GM21447 (cell line): ENCODE measurements around the gene PTPRD.

Experiments
- ATAC-seq: cut with Tn5 transposase; IDR thresholded peaks from one replicate; pipeline ENCODE4 v1.9.1; 2021; ENCODE audit not compliant: unreplicated experiment

The PTPRD gene

GRCh38 chr9:8514760-8515159 is 2098.0 kb downstream of the PTPRD start:
- ATAC-seq = no peak

GRCh38 chr9:8508671-8509290 is 2104.0 kb downstream of the PTPRD start:
- ATAC-seq = no peak

- ATAC-seq = no peak
Observed at GRCh38 chr9:8494571-8494970, 2118.2 kb downstream of the PTPRD start.

GRCh38 chr9:8492679-8493078 is 2120.1 kb downstream of the PTPRD start:
- no peak for ATAC-seq

GRCh38 chr9:8492024-8492423 is 2120.8 kb downstream of the PTPRD start:
- ATAC-seq = no peak

- ATAC-seq = no peak
Observed at GRCh38 chr9:8491563-8491962, 2121.2 kb downstream of the PTPRD start.

GRCh38 chr9:8489835-8490234 is 2123.0 kb downstream of the PTPRD start:
- ATAC-seq = no peak

- ATAC-seq = no peak
Observed at GRCh38 chr9:8486095-8486494, 2126.7 kb downstream of the PTPRD start.

GRCh38 chr9:8484597-8485191 is 2128.1 kb downstream of the PTPRD start:
- no peak for ATAC-seq

GRCh38 chr9:8477450-8477849 is 2135.4 kb downstream of the PTPRD start:
- ATAC-seq = no peak

- no peak for ATAC-seq
Observed at GRCh38 chr9:8474937-8475336, 2137.9 kb downstream of the PTPRD start.

- no peak for ATAC-seq
Observed at GRCh38 chr9:8473244-8474020, 2139.4 kb downstream of the PTPRD start.

GRCh38 chr9:8468045-8468637 is 2144.7 kb downstream of the PTPRD start:
- no peak for ATAC-seq

GRCh38 chr9:8457816-8458215 is 2155.0 kb downstream of the PTPRD start:
- no peak for ATAC-seq

- ATAC-seq = no peak
Observed at GRCh38 chr9:8457055-8457454, 2155.7 kb downstream of the PTPRD start.

- no peak for ATAC-seq
Observed at GRCh38 chr9:8456344-8456743, 2156.5 kb downstream of the PTPRD start.

GRCh38 chr9:8450810-8451545 is 2161.8 kb downstream of the PTPRD start:
- ATAC-seq = no peak

- no peak for ATAC-seq
Observed at GRCh38 chr9:8448226-8448625, 2164.6 kb downstream of the PTPRD start.

- no peak for ATAC-seq
Observed at GRCh38 chr9:8447601-8448000, 2165.2 kb downstream of the PTPRD start.

- no peak for ATAC-seq
Observed at GRCh38 chr9:8437876-8438275, 2174.9 kb downstream of the PTPRD start.

- no peak for ATAC-seq
Observed at GRCh38 chr9:8437259-8437658, 2175.5 kb downstream of the PTPRD start.
